HG03039 (cell line): ENCODE results near the gene POLR3E.

Source experiments
- ATAC-seq: cut with Tn5 transposase; IDR thresholded peaks from one replicate; pipeline ENCODE4 v1.9.1; 2021; ENCODE audit warnings: mild to moderate bottlenecking, moderate library complexity; ENCODE audit not compliant: unreplicated experiment

The POLR3E gene

DNA sequence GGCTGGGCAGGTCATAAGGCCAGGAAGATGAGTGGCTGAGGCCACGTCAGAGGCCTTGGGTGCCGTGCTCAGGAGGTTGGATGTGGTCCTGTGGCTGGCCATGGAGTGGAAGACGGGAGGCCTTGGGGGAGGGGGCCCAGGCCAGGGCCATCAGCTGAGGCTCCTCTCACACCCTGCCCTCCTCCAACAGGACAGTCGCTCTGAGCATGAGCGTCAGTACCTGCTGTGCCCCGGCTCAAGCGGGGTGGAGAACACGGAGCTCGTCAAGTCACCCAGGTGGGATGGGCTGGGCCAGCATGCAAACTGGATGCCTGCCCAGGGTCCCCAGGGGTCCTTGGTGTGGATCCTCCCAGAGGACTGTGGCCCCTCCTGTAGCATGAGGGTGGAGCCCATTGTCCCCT, 19.2 kb downstream of the POLR3E start:
- no peak for ATAC-seq

DNA sequence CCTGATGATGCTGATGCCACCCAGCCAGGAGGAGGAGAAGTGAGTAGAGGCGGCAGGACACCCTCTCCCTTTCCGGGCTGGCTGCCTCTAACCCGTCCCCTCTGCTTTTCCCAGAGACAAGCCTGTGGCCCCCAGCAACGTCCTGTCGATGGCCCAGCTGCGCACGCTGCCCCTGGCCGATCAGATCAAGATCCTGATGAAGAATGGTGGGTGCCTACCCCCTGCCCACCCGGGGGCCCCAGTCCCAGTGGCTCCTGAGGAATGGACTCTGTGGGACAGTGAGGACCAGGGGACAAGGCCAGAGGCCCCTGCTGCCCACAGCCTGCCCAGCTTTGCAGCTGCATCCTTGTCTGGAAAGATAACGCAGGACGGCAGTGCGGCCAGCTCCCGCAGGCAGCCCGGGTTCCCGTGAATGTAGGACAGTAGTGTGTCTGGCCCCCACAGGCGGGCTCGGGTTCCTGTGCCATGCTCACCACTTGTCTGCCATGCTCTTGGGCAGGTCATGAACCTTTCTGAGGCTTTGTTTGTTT, 19.9 kb downstream of the POLR3E start:
- no peak for ATAC-seq

DNA sequence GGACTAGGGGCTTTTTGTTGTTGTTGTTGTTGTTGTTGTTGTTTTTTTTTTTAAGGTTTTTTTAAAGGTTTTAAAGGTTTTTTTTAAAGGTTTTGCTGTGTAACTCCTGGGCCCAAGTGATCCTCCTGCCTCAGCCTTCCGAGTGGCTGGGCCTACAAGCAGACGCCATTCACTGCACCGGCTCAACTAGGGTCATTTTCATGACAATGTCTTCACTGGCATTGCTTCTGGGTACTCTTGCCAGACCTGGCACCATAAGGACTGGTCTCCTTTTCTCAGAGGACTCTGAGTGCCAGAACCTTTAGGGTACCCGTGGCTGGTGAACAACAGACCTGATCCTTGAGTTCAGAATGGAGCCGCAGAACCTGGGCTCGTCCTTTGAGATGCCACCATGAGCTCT, 20.4 kb downstream of the POLR3E start:
- ATAC-seq: no peak

DNA sequence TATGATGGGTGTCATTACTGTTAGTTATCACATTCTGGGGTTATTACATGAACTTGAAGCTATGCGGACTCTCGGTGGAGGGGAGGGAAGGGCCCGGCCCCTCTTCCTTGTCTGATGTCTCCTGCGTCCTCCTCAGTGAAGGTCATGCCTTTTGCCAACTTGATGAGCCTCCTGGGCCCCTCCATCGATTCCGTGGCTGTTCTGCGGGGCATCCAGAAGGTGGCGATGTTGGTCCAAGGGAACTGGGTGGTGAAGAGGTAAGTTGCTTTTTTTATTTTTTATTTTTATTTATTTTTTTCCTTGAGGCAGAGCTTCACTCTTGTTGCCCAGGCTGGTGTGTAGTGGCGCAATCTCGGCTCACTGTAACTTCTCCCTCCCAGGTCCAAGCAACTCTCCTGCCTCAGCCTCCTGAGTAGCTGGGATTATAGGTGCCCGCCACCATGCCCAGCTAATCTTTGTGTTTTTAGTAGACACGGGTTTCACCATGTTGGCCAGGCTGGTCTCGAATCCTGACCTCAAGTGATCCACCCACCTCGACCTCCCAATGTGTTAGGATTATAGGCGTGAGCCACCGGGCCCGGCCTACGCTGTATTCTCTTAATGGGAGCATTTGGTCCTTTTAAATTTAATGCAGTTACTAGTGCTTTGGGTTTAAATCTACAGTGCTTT, 21.6 kb downstream of the POLR3E start:
- ATAC-seq: no peak

DNA sequence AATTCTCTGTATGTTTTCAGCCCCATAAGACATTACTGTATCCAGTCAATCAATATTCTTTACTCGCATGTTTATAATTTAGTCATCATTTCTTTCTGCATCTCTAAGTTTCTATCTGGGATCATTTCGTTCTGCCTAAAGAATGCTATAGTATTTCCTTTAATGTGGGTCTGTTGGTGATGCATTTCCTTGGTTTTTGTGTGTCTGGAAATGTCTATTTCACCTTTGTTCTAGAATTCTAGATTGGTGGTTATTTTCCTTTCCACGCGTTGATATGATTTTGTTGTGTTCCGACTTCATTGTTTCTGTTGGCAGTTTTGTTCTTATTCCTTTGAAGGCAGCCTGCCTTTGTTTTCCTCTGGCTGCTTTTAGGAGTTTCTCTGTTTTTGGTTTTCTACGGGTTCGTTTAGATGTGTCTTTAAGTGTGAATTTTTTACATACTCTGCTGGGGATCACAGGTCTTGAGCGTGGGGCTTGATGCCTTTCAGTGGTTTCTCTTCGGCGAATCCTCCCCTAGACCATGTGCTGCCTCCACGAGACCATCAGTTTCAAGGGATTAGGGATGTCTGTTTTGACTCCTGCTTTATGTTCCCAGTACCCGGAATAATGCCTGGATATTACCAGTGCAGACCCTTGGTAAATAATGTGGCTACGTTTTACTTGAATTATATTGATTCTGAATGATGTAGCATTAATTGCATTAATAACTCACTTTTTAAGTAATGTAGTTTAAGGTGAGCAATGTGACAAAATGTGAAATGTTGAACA, 23.5 kb downstream of the POLR3E start:
- ATAC-seq: no peak

DNA sequence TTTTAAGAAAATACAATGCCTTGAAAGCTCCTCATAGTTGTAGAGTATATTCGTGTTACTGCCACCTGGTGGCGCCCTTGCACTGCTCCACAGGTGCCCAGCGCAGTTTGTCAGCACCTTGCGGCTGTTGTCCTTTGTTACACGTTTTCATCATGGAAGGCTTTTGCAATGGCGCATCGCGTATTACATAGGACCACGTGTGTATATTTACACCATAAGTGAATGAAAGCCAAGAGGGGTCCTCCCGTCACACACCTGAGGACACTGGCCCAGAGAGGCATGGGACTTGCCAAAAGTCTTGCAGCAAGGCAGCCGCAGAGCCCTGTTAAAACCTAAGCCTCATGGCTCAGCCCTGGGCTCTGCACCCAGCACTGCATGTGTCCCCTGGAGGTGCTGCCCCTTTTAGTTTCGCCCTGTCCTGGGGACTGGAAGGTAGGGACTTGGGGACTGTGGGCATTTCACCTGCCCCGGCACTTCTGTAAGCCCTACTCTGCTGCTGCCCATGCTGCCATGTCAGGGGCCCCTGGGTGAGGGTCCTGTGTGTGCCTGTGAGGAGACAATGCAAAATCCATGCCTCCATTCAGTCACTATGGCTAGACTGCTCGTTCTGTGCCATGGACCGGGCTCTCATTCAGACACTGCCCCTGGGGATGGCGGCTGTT, 24.3 kb downstream of the POLR3E start:
- no peak for ATAC-seq

DNA sequence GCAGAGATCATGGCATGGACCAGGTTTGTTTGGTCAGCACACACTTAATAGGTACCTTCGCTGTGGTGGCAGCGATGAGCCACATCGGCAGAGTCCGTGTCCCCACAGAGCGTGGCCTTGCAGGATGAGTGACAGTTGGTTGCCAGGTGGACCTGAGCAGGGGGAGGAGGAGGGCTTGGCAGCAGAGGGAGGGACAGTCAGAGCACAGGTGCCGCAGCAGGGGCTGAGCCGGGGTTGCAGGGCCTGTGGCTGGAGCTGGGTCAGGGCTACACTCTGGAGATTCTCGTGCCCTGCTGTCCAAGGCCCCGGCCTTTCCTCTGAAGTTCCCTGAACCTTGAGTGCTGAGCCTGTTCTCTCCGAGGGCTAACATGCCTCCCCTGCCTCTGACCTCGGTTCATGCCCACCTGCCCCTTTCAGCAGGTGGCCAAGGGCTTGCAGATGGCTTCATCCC, 24.8 kb downstream of the POLR3E start:
- ATAC-seq: no peak

DNA sequence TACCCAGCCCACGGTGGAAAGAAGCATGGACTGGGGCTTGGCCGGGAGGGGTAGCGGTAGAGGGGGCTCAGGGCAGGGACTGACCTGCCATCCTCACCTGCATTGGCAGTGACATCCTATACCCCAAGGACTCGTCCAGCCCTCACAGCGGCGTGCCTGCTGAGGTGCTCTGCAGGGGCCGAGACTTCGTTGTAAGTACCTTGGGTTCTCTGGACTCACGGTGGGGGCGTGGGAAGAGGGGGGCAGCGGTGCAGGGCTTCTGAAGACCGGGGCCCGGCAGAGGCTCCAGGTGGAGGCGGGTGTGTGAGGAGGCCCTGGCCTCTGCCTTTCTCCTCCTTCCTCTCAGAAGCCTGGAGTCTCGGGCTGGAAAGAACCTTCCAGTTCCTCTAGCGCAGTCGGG, 25.5 kb downstream of the POLR3E start:
- ATAC-seq: no peak

DNA sequence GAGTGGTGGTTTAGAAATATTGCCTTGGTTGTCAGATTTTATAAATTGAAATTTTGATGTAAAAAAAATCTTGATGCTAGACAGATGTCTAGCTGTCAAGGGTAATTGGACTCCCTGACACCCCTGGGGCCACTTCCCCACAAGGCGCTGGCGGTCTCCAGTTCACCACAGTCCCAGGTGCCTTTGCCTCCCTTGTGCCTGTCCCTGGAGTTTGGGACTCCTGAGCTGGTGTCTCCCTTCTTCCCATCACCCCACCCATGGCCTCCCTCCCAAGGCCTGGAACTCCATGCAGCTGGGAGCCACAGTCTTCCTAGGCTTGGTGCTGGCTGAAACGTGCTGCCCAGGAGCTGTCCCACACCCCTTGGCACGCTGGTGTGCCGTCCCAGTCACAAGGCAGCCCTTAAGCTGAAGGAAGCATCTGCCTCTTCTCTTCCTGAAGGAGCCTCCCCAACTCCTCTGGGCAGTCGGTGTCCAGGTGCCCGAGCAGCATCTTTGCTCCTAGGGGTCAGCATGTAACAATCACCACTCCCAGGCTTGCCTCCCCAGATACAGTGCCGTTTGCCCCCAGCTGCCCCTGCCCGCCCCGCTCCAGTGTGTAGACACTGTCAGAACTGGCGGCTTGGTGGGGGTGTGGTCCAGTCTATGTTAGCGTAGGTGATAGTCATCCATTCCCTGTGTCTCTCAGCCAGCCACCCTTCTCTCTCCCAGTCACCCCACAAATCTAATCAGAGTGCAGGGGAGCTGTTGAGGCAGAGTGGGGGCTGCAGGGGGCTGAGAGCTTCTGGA, 26.2 kb downstream of the POLR3E start:
- ATAC-seq: no peak

DNA sequence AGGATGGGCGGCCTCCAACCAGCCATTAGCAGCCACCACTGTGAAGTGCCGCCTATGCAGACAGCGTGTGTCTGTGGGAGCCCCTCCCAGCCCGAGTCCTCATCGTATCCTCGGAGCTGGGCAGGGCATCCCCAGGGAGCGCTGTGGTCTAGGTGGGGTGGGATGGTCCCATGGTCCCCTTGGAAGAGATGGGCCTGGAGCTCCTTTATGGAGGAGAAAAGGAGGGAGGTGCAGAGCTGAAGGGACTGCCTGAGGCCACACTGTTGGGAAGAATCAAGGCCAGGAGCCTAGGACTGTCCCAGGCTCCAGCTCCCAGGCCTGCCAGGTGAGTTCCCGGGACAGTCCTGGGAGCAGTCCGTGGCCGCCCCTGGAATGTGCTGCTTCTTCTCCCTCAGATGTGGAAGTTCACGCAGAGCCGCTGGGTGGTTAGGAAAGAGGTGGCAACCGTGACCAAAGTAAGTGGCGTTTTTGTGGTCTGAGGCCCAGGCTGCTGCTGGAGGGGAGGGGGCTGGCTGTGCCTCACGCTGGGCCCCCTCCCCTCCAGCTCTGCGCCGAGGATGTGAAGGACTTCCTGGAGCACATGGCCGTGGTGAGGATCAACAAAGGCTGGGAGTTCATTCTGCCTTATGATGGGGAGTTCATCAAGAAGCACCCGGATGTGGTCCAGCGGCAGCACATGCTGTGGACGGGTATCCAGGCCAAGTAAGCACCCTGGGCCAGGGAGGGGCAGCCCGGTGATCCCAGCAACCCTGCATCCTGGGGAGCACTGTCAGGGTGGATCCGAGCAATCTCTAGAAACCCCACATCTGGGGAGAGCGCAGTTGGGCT, 27.0 kb downstream of the POLR3E start:
- ATAC-seq: no peak

DNA sequence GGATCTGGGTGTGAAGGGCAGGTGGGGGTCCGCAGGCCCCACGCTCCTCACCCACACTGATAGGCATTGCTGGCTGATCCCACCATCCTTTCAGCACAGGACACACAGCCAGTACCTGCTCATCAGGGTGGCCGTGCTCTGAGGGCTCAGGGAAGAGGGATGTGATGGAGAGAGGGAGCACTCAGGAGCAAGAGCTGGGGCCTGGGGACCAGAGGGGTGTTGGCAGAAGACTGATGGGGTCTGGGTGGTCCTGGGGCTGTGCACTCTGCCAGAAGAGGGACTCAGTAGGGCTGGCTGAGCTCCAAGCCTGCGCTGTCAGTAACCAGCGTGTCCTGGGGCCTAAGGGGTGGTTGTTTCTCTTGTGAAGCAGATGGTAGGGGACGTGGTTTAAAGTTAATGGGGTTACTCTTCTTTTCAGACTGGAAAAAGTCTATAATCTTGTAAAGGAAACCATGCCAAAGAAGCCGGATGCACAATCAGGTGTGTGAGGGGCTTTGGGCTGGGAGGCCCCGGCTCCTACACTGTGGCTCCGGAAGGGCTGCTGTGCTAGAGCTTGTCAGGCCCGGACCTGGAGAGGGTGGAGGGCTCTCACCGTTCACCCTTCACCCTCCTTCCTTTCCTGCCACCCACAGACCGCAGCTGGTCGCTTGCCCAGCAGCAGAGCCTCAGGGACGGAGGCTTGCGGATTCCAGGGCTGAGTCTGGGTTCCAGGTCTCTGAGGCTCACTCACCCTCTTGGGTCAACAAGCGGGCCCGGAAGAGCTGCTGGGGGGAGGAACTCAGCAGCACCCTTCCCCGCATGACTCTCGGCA, 27.8 kb downstream of the POLR3E start:
- ATAC-seq: no peak

DNA sequence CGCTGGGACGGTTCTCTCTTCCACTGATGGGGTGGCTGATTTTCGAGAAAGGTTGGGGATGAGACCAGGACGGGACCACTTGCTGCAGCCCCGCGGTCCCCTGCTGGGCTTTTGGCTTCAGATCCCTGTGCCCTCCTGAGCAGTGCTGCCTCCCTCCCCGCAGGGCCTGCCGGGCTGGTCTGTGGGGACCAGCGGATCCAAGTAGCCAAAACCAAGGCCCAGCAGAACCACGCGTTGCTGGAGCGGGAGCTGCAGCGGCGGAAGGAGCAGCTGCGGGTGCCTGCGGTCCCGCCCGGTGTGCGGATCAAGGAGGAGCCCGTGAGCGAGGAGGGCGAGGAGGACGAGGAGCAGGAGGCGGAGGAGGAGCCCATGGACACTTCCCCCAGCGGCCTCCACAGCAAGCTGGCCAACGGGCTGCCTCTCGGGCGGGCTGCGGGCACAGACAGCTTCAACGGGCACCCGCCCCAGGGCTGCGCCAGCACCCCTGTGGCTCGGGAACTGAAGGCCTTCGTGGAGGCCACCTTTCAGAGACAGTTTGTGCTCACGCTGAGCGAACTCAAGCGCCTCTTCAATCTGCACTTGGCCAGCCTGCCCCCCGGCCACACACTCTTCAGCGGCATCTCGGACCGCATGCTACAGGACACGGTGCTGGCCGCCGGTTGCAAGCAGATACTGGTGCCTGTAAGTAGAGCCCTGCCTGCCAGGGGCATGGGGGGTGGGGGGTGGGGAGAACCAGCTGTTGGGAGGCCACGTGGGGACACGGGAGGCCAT, 28.6 kb downstream of the POLR3E start:
- ATAC-seq: no peak

DNA sequence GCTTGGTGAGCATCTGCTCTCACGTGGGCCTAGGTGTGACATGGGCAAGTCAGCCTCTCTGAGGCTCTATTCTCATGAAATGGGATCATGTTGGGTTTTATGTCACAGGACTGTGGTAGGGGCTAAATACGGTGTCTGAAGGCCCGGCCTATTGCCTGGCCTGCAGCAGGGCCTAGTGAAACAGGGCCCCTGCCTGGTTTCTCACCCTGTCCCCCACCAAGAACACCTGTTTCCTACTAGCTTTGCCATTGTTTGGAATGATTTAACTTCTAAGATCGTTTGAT, 29.1 kb downstream of the POLR3E start:
- no peak for ATAC-seq

DNA sequence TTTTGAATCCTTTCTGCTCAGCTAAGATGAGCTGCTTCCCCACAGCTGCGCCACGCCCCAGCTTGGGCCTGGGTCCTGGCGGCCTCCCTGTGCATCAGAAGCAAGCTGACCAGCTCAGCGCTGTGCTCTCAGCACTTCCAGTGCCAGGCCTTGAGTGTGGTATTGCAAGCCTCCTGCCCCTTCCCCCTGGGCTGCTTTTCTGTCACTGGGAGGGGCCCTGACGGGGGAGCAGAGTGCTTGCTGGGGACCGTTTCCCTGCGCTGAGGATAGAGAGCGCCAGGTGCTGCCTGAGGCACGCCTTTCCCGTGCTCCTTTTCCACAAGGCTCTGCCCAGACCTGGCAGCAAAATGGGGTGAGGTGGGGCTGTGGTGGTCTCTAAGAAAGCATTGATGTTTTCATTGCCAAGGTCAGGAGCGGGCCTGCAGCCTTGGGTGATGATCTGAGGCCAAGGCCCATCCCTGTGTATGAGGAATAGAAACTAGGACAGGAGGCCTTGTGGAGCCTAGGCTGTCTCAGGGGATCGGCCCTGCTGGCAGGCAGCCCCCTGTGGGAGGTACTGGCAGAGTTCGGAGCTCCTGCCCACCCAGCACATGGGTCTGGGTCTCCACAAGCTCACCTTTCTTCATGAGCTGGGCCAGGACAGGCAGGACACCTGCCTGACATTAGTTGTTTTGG, 29.7 kb downstream of the POLR3E start:
- no peak for ATAC-seq

DNA sequence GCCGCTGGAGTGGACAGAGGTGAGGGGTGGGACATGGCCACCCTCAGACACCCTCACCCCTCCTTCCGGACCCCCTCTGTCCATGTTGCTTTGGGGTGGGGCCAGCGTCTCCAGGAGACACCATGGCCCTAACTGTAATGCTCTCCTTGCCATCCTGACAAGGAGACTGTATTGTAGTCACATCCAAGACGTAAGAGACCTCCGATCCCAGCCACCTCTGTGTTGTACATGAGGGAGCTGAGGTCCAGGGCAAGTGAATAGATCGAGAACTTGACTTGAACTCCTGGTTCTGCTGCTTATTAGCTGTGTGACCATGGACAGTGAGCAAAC, 30.2 kb downstream of the POLR3E start:
- no peak for ATAC-seq

DNA sequence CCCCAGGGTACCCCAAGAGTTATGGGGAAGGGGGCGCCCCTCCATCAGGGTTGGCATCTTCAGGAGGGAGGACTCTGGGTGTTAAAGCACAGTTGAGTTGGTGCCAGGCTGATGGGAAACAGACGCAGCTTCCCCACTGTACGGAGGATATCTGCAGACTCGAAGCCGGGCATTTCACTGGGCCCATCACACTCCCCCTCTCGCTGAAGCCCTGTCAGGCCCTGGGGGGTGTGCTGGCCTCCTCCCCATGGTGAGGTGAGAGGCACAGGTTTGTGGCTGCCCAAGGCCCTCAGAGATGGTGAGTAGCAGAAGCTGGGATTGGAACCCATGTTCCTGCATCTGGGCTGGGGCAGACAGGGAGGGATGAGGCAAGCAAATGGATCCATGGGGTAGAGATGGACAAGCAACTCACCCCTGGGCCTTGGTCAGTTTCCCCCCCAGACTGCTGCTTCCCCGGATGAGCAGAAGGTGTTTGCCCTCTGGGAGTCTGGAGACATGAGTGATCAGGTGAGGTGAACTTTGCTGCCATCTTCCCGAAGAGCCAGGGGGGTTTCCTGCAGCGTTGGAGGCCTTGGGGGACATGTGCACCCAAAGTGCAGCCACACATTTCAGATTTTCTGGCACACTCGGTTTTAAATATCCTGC, 31.0 kb downstream of the POLR3E start:
- ATAC-seq: no peak

DNA sequence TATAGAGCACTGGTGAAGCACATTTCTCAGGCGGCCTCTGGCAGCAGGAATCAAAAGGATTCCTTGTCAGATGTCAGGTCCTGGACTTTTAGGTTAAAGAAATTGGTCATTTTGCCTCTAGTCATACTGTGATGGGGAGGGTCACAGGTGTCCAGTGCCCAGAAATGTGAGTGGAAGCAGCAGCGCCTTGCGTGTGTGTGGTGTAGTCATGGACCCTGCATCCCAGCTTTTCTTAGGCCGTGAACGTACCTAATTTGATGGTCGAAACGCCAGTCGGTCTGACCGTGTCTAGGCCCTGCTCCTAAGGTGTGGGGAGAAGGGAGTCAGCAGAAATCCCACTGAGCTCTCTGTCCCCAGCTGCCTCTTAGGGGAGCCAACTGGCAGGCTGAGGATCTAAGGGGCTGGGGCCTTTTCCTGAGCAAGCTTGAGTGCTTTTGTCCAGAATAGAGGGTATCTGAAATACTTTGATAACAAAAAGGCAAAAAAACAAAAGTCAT, 32.0 kb downstream of the POLR3E start:
- ATAC-seq: no peak

DNA sequence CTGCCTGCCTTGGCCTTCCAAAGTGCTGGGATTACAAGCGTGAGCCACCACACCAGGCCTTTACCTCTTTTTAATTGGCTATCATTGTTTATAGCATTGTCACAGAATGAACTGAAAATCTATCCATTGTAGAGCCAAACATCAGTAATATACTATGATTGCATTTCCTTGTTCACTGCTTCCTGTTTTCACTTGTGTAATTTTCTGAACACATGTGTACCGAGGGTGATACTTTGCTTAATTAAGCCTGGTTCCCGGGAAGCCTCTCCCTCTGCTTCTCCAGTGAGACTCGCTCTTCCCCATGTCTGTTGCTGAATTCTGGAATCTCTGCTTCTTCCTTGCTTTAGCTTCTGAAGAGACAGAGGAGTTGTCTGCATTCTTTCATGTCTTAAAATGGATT, 33.1 kb downstream of the POLR3E start:
- no peak for ATAC-seq
